IgD-negative memory B cell (primary cell): ENCODE results near the gene SS18L1. TPM values are rescaled to one million over a fixed set of nuclear protein-coding genes. Genes with fewer than 3 reads are reported as not detected.
"Not testable (repeated sequence)": the region's sequence is repeated elsewhere in the genome, so short reads cannot be mapped to it uniquely, and the experiment has no call there.

Experiments used
- H3K27ac Mint-ChIP-seq, 3 donors: one replicate each; pipeline ENCODE4 v1.8.0; 2020 to 2022; ENCODE audit warnings: mild to moderate bottlenecking in 3 of 3, mixed read lengths in 3 of 3, moderate library complexity in 1 of 3
- H3K27me3 Mint-ChIP-seq: one replicate; pipeline ENCODE4 v1.8.0; 2021; ENCODE audit warnings: mixed read lengths
- H3K36me3 Mint-ChIP-seq: one replicate; pipeline ENCODE4 v1.8.0; 2020; ENCODE audit warnings: mild to moderate bottlenecking, mixed read lengths
- H3K4me1 Mint-ChIP-seq, 3 donors: one replicate each; pipeline ENCODE4 v1.8.0; 2020 to 2022; ENCODE audit warnings: mixed read lengths in 3 of 3, mild to moderate bottlenecking in 1 of 3
- H3K4me3 Mint-ChIP-seq, 4 donors: one replicate each; pipeline ENCODE4 v1.8.0; 2020 to 2022; ENCODE audit warnings: mild to moderate bottlenecking in 4 of 4, mixed read lengths in 4 of 4, moderate library complexity in 3 of 4
- H3K9me3 Mint-ChIP-seq, 3 donors: one replicate each; pipeline ENCODE4 v1.8.0; 2020 to 2021; ENCODE audit warnings: mixed read lengths in 3 of 3, mild to moderate bottlenecking in 1 of 3
- polyA plus RNA-seq: library from polyadenylated mRNA; unstranded; fragments of 300-500 nt; fragmentation: Illumina TruSeq; gene quantifications from one replicate; pipeline ENCODE4 v1.2.3, GENCODE V29; 2021

Gene SS18L1
- 1.4 TPM for polyA plus RNA-seq

- peaks cover 21 to 34% (median 22%) of the 10 kb centered on the region in 3 donors for H3K4me1 Mint-ChIP-seq
- H3K27me3 Mint-ChIP-seq: no peaks in the 10 kb centered on the region
- H3K36me3 Mint-ChIP-seq: peaks cover under 1% of the 10 kb centered on the region
- H3K27ac Mint-ChIP-seq: peak within 1 kb of the TSS; percentile 94 to 95 (median 94)
- no peaks in the 10 kb centered on the region for H3K9me3 Mint-ChIP-seq
- peak within 1 kb of the TSS; percentile 88 to 96 (median 94) for H3K4me3 Mint-ChIP-seq
Observed at GRCh38 chr20:62143081-62143956, at the start of gene SS18L1, which contains the start of gene PSMA7. SS18L1 (plus strand) TSS chr20:62143769; CDS start chr20:62143821, 52 bp downstream. PSMA7 (minus strand) TSS chr20:62143394; CDS start chr20:62143303, 91 bp downstream.

- Mint-ChIP-seq H3K9me3 (peaks cover 0 to 13% (median 12%) of the 10 kb centered on the region in 3 donors), H3K4me1 (no peaks in the 10 kb centered on the region), H3K36me3 (no peaks in the 10 kb centered on the region), H3K27me3 (peaks cover 21% of the 10 kb centered on the region), H3K27ac (no peak overlapping the region), H3K4me3 (no peak overlapping the region)
Observed at GRCh38 chr20:62096421-62097380, 46.9 kb upstream of the SS18L1 start.

- Mint-ChIP-seq H3K9me3 (peaks cover 0 to 15% (median 9%) of the 10 kb centered on the region in 3 donors), H3K27me3 (peaks cover 16% of the 10 kb centered on the region), H3K4me3 (no peak overlapping the region), H3K4me1 (no peaks in the 10 kb centered on the region), H3K27ac (no peak overlapping the region), H3K36me3 (peaks cover 2% of the 10 kb centered on the region)
Observed at GRCh38 chr20:62097881-62098407, 45.6 kb upstream of the SS18L1 start.

- H3K4me3 Mint-ChIP-seq: no peak overlapping the region
- peaks cover 16% of the 10 kb centered on the region for H3K27me3 Mint-ChIP-seq
- peaks cover 2% of the 10 kb centered on the region for H3K36me3 Mint-ChIP-seq
- peak overlapping the region in 1 of 3 donors; percentile 62 for H3K27ac Mint-ChIP-seq
- H3K4me1 Mint-ChIP-seq: no peaks in the 10 kb centered on the region
- H3K9me3 Mint-ChIP-seq: peaks cover 2 to 21% (median 18%) of the 10 kb centered on the region in 3 donors
Observed at GRCh38 chr20:62101078-62101477, 42.5 kb upstream of the SS18L1 start.

GRCh38 chr20:62103508-62104233, 39.9 kb upstream of the SS18L1 start:
- peaks cover 4 to 31% (median 28%) of the 10 kb centered on the region in 3 donors for H3K9me3 Mint-ChIP-seq
- H3K4me3 Mint-ChIP-seq: no peak overlapping the region
- H3K27ac Mint-ChIP-seq: no peak overlapping the region
- H3K4me1 Mint-ChIP-seq: no peaks in the 10 kb centered on the region
- H3K27me3 Mint-ChIP-seq: peaks cover 13% of the 10 kb centered on the region
- H3K36me3 Mint-ChIP-seq: peaks cover 4% of the 10 kb centered on the region

- Mint-ChIP-seq H3K4me1 (no peaks in the 10 kb centered on the region), H3K36me3 (peaks cover 5% of the 10 kb centered on the region), H3K27me3 (peaks cover 13% of the 10 kb centered on the region), H3K27ac (no peak overlapping the region), H3K4me3 (no peak overlapping the region), H3K9me3 (peaks cover 7 to 34% (median 33%) of the 10 kb centered on the region in 3 donors)
Observed at GRCh38 chr20:62104234-62104789, 39.3 kb upstream of the SS18L1 start.

- H3K4me3 Mint-ChIP-seq: peak overlapping the region in 1 of 4 donors; percentile 72
- peaks cover 6% of the 10 kb centered on the region for H3K36me3 Mint-ChIP-seq
- H3K27me3 Mint-ChIP-seq: peaks cover 9% of the 10 kb centered on the region
- peaks cover 9 to 37% (median 33%) of the 10 kb centered on the region in 3 donors for H3K9me3 Mint-ChIP-seq
- no peak overlapping the region for H3K27ac Mint-ChIP-seq
- no peaks in the 10 kb centered on the region for H3K4me1 Mint-ChIP-seq
Observed at GRCh38 chr20:62104791-62105345, 38.7 kb upstream of the SS18L1 start.

GRCh38 chr20:62105592-62105991, 38.0 kb upstream of the SS18L1 start:
- Mint-ChIP-seq H3K9me3 (peaks cover 11 to 41% (median 39%) of the 10 kb centered on the region in 3 donors), H3K4me3 (peak overlapping the region in 1 of 4 donors; percentile 19), H3K36me3 (peaks cover 6% of the 10 kb centered on the region), H3K4me1 (no peaks in the 10 kb centered on the region), H3K27ac (peak overlapping the region in 1 of 3 donors; percentile 80), H3K27me3 (peaks cover 4% of the 10 kb centered on the region)

GRCh38 chr20:62111148-62111547, 32.4 kb upstream of the SS18L1 start:
- H3K27me3 Mint-ChIP-seq: peaks cover 3% of the 10 kb centered on the region
- peaks cover 4% of the 10 kb centered on the region for H3K36me3 Mint-ChIP-seq
- no peaks in the 10 kb centered on the region for H3K4me1 Mint-ChIP-seq
- H3K9me3 Mint-ChIP-seq: peaks cover 14 to 46% (median 31%) of the 10 kb centered on the region in 3 donors
- no peak overlapping the region for H3K27ac Mint-ChIP-seq
- H3K4me3 Mint-ChIP-seq: peak overlapping the region in 1 of 4 donors; percentile 68

GRCh38 chr20:62112368-62112767, 31.2 kb upstream of the SS18L1 start:
- H3K27me3 Mint-ChIP-seq: peaks cover 3% of the 10 kb centered on the region
- H3K36me3 Mint-ChIP-seq: peaks cover 4% of the 10 kb centered on the region
- peak overlapping the region in 2 of 4 donors; percentile 13 to 81 for H3K4me3 Mint-ChIP-seq
- H3K9me3 Mint-ChIP-seq: peaks cover 14 to 39% (median 28%) of the 10 kb centered on the region in 3 donors
- H3K27ac Mint-ChIP-seq: no peak overlapping the region
- no peaks in the 10 kb centered on the region for H3K4me1 Mint-ChIP-seq

GRCh38 chr20:62114894-62115293, 28.7 kb upstream of the SS18L1 start:
- H3K27ac Mint-ChIP-seq: no peak overlapping the region
- no peaks in the 10 kb centered on the region for H3K36me3 Mint-ChIP-seq
- H3K9me3 Mint-ChIP-seq: peaks cover 7 to 32% (median 13%) of the 10 kb centered on the region in 3 donors
- no peak overlapping the region for H3K4me3 Mint-ChIP-seq
- H3K4me1 Mint-ChIP-seq: no peaks in the 10 kb centered on the region
- peaks cover 6% of the 10 kb centered on the region for H3K27me3 Mint-ChIP-seq

- H3K4me1 Mint-ChIP-seq, H3K36me3 Mint-ChIP-seq, H3K27ac Mint-ChIP-seq, H3K27me3 Mint-ChIP-seq, H3K4me3 Mint-ChIP-seq: not testable (repeated sequence)
- H3K9me3 Mint-ChIP-seq: peaks cover 5 to 26% (median 8%) of the 10 kb centered on the region in 3 donors
Observed at GRCh38 chr20:62115800-62116407, 27.7 kb upstream of the SS18L1 start.
